OCI-LY7 (cell line): ENCODE data around the gene TGM2. TPM values are rescaled to one million over a fixed set of nuclear protein-coding genes. Genes with fewer than 3 reads are reported as not detected.

Source experiments
- BruUV-seq: library from RNA; stranded (reverse); fragments of 400-500 nt; replicated peaks from 2 replicates; lab custom pipeline; 2021; lab: Mats Ljungman, UMichigan
- CTCF ChIA-PET: fragments of 300-600 bp; sonication (Branson Sonifier 250); formaldehyde crosslinking; loops from one replicate; lab custom pipeline; 2022; ENCODE audit warnings: antibody characterized with exemption; ENCODE audit not compliant: unreplicated experiment; lab: Charles Lee
- POLR2A ChIA-PET: fragments of 300-600 bp; sonication (Branson Sonifier 250); formaldehyde crosslinking; loops from one replicate; lab custom pipeline; 2022; ENCODE audit warnings: antibody characterized with exemption; lab: Charles Lee
- DNase-seq: peaks from one replicate; pipeline ENCODE4 v3.0.0-alpha.2; 2015; ENCODE audit warnings: low spot score
- H2AFZ ChIP-seq: fragments of 200-600 bp; sonication (generic), shearing (Covaris generic); 2 replicates; pipeline ENCODE4 v1.6.1; 2014; ENCODE audit warnings: mild to moderate bottlenecking, antibody characterized with exemption, low read length, moderate library complexity
- H3K27ac ChIP-seq: fragments of 200-600 bp; sonication (generic); 2 replicates; pipeline ENCODE4 v1.5.1; 2014; ENCODE audit warnings: mixed run types, low read depth, mild to moderate bottlenecking, moderate library complexity, low read length, inconsistent platforms; ENCODE audit not compliant: poor library complexity, severe bottlenecking
- H3K36me3 ChIP-seq: fragments of 200-600 bp; sonication (generic); 2 replicates; pipeline ENCODE4 v1.6.1; 2014; ENCODE audit warnings: mild to moderate bottlenecking, antibody characterized with exemption, low read length, moderate library complexity, mixed read lengths; ENCODE audit not compliant: insufficient read depth
- H3K4me1 ChIP-seq: fragments of 200-600 bp; sonication (generic); 2 replicates; pipeline ENCODE4 v1.5.1; 2014; ENCODE audit warnings: mild to moderate bottlenecking, low read length; ENCODE audit not compliant: insufficient read depth, poor library complexity, severe bottlenecking
- H3K4me2 ChIP-seq: fragments of 200-600 bp; sonication (generic); 2 replicates; pipeline ENCODE4 v1.6.1; 2014; ENCODE audit warnings: mild to moderate bottlenecking, low read length
- H3K4me3 ChIP-seq: fragments of 200-600 bp; sonication (generic); 2 replicates; pipeline ENCODE4 v1.5.1; 2014; ENCODE audit warnings: mild to moderate bottlenecking, low read depth, low read length; ENCODE audit not compliant: poor library complexity, severe bottlenecking
- H3K79me2 ChIP-seq: fragments of 200-600 bp; sonication (generic); 2 replicates; pipeline ENCODE4 v1.6.1; 2016; ENCODE audit warnings: low read depth, mild to moderate bottlenecking, low read length, moderate library complexity, mixed read lengths; ENCODE audit not compliant: insufficient read depth
- H3K9me2 ChIP-seq: fragments of 200-600 bp; sonication (generic); 2 replicates; pipeline ENCODE4 v1.6.1; 2016; ENCODE audit warnings: mild to moderate bottlenecking, low read length, mixed read lengths; ENCODE audit not compliant: insufficient read depth
- H3K9me3 ChIP-seq: fragments of 200-600 bp; sonication (generic); 2 replicates; pipeline ENCODE4 v1.6.1; 2014; ENCODE audit warnings: mild to moderate bottlenecking, mixed run types, low read length, mixed read lengths
- H4K20me1 ChIP-seq: fragments of 200-600 bp; sonication (generic); 2 replicates; pipeline ENCODE4 v1.6.1; 2014; ENCODE audit warnings: mild to moderate bottlenecking, antibody characterized with exemption, low read length, moderate library complexity, mixed read lengths; ENCODE audit not compliant: insufficient read depth
- EZH2phosphoT487 ChIP-seq: fragments of 200-600 bp; sonication (generic); IDR thresholded peaks from 2 replicates; pipeline ENCODE4 v1.6.1; 2018; ENCODE audit warnings: low read depth, borderline replicate concordance, mild to moderate bottlenecking, mixed run types, antibody characterized with exemption, low read length, moderate library complexity, mixed read lengths
- intact Hi-C: fragments of 100-400 bp; cut with micrococcal nuclease; formaldehyde crosslinking; loops from one replicate; pipeline ENCODE4 v1.10.0; 2022; ENCODE audit not compliant: unreplicated experiment
- total RNA-seq, 2 experiments: library from RNA; depleted of rRNA in 1 of 2; stranded (reverse); fragments of >200 nt in 1 of 2; shearing (Covaris generic) in 1 of 2; gene quantifications; 2 replicates each; pipeline ENCODE4 v1.2.3, GENCODE V29; 2014 to 2022
- TF ChIP-seq, protein P1 (sequence below): fragments of 200-600 bp; sonication (generic); conservative IDR thresholded peaks from 2 replicates; pipeline ENCODE4 v1.5.1; 2014; ENCODE audit warnings: mild to moderate bottlenecking, antibody characterized with exemption, low read length, moderate library complexity, mixed read lengths

Gene TGM2
- total RNA-seq, 2 experiments from 2014 or later, result not detected

DNA sequence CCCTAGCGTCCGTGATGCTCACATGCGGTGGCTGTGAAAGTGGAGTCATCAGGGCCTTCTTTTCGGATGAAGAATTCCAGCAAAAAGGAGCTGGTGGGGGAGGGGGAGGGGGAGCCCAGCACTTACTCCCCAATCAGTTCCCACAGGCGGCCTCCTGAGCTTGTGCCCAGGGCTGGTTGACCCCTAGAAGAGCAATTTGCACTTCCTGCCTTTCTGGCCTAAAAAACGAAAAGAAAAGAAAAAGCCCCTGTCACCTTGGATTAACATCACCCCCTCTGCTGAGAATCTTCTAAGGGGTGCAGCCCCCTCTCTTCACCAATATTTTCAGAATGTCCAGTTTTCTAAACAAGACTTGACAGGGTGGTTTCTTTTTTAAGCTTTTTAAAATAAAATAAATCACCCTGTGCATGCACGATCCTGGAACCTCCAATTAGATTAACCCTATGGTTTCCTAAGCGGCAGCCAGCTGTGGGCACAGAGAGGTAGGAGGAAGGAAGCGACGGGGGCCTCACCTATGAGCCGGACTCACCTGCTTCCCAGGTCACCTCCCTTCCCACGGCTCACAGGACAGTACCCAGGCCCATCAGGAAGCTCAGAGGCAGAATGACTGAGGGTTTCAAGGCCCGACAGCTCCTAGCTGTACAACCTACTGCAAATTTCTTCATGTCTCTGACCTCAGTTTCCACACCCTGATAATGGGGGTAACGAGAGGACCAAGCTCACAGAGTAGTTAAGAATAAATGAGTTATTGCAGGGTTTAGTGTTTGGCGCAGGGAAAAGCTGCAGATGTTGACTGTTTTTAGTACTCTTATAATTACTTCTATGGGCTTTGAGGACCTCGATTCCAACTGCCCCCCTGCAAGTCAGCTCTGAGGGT, 10.5 kb upstream of the TGM2 start:
- BruUV-seq, result no TSS peak
- no peaks in the 10 kb centered on the region for H3K79me2 ChIP-seq
- no peaks in the 10 kb centered on the region for H3K36me3 ChIP-seq
- no peaks in the 10 kb centered on the region for H4K20me1 ChIP-seq
- H3K4me3 ChIP-seq, result no peak overlapping the region
- no peaks in the 10 kb centered on the region for H3K9me3 ChIP-seq
- H3K4me2 ChIP-seq, result no peak overlapping the region
- POLR2A ChIA-PET, result no interaction called here
- H3K9me2 ChIP-seq, result no peaks in the 10 kb centered on the region
- H3K4me1 ChIP-seq, result no peaks in the 10 kb centered on the region
- DNase-seq, result no peak
- TF ChIP-seq, protein P1, sequence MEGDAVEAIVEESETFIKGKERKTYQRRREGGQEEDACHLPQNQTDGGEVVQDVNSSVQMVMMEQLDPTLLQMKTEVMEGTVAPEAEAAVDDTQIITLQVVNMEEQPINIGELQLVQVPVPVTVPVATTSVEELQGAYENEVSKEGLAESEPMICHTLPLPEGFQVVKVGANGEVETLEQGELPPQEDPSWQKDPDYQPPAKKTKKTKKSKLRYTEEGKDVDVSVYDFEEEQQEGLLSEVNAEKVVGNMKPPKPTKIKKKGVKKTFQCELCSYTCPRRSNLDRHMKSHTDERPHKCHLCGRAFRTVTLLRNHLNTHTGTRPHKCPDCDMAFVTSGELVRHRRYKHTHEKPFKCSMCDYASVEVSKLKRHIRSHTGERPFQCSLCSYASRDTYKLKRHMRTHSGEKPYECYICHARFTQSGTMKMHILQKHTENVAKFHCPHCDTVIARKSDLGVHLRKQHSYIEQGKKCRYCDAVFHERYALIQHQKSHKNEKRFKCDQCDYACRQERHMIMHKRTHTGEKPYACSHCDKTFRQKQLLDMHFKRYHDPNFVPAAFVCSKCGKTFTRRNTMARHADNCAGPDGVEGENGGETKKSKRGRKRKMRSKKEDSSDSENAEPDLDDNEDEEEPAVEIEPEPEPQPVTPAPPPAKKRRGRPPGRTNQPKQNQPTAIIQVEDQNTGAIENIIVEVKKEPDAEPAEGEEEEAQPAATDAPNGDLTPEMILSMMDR, result no peak
- no peak for TF ChIP-seq EZH2phosphoT487
- CTCF ChIA-PET, result interaction anchor here (0.6 kb wide), 2 partner anchors 11 to 21 kb away, joined by 3 read pairs; no protein-coding TSS in a partner anchor
- H3K27ac ChIP-seq, result no peak overlapping the region
- H2AFZ ChIP-seq, result no peak overlapping the region
- intact Hi-C loops, result no loop called here

DNA sequence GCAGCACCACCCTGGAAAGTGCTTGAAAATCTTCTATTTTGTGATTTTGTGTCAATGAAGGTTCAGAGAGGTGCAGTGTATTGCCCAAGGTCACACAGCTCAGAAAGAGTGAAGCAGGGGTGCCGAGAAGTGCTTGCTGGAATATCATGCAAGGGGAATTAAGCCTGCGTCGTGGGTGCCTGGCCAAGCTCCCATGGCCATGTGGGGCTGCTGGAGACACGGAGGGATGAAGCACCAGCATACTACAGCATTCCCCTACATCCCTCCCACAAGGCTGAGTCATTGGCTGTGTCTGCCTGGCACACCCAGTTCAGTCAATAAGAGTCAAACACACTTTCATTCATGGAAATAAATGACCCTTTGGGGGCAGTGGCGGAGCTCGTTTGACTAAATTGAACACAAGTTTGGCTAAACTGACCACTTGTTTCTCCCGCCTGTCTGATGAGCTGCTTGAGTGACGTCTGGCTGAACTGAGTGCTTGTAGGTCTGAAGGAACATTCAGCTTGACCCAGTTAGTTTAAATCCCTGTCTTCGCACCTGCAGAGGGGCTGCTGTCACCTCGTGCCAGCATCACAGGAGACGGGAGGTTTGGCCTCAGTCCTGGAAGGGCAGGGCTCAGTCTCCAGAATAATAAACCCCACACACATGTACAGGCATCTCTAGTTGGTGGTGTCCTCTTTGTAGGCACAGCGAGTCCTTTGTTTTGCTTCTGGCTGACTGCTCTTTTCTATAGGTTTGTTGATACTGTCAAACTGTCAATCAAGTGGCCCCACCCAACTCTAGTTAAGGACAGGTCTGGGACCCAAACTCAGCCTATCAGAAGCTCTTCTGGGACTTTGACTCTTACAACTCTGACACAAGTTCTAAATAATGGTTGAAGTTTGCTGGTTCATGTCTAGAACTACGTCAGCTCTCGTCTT, 8.4 kb upstream of the TGM2 start:
- BruUV-seq, result no TSS peak
- Histone ChIP-seq H2AFZ (no peak overlapping the region), H4K20me1 (no peaks in the 10 kb centered on the region), H3K9me3 (no peaks in the 10 kb centered on the region), H3K4me3 (no peak overlapping the region), H3K27ac (no peak overlapping the region), H3K4me1 (no peaks in the 10 kb centered on the region), H3K9me2 (no peaks in the 10 kb centered on the region), H3K36me3 (no peaks in the 10 kb centered on the region), H3K4me2 (no peak overlapping the region), H3K79me2 (no peaks in the 10 kb centered on the region)
- intact Hi-C loops, result no loop called here
- CTCF ChIA-PET, result no interaction called here
- POLR2A ChIA-PET, result no interaction called here
- no peak for DNase-seq
- TF ChIP-seq EZH2phosphoT487, result no peak
- TF ChIP-seq, protein P1, result no peak
